Measurements from ENCODE around the gene LAS1L. TPM values are rescaled to one million over a fixed set of nuclear protein-coding genes. Genes with fewer than 3 reads are reported as not detected.

The LAS1L gene
- total RNA-seq, 3 donors from 2014 or later: 17.2 to 31.1 (median 23.6) TPM

- no peak for TF ChIP-seq CTCF (IDR thresholded peaks at IDR 0.05)
- no peak for ATAC-seq
- intact Hi-C loops (cut with DNase I, micrococcal nuclease): loop anchor here in 1 of 2 donors (10.0 kb wide), 1 partner anchor 65 kb away; no protein-coding TSS in a partner anchor
- H3K36me3 ChIP-seq (ENCODE audit: low read depth): no peaks in the 10 kb centered on the region
- H3K4me1 ChIP-seq (ENCODE audit: low read depth): no peaks in the 10 kb centered on the region
- no peaks in the 10 kb centered on the region for H3K9me3 ChIP-seq
- no peak overlapping the region for H3K4me3 ChIP-seq
- no peak for DNase-seq
Measured at GRCh38 chrX:65509400-65509799, 25.2 kb downstream of the LAS1L start.

GRCh38 chrX:65508851-65509250, 25.7 kb downstream of the LAS1L start:
- no peaks in the 10 kb centered on the region for H3K4me1 ChIP-seq (ENCODE audit: low read depth)
- intact Hi-C loops (cut with DNase I, micrococcal nuclease): loop anchor here in 1 of 2 donors (10.0 kb wide), 1 partner anchor 64 kb away; no protein-coding TSS in a partner anchor
- DNase-seq (no peak), ATAC-seq (no peak)
- TF ChIP-seq CTCF (IDR thresholded peaks at IDR 0.05): no peak
- H3K9me3 ChIP-seq: no peaks in the 10 kb centered on the region
- no peaks in the 10 kb centered on the region for H3K36me3 ChIP-seq (ENCODE audit: low read depth)
- no peak overlapping the region for H3K4me3 ChIP-seq

- Histone ChIP-seq H3K4me1 (ENCODE audit: low read depth) (no peaks in the 10 kb centered on the region), H3K4me3 (no peak overlapping the region), H3K36me3 (ENCODE audit: low read depth) (no peaks in the 10 kb centered on the region), H3K9me3 (no peaks in the 10 kb centered on the region)
- ATAC-seq (no peak), DNase-seq (no peak)
- TF ChIP-seq CTCF (IDR thresholded peaks at IDR 0.05): no peak
- intact Hi-C loops (cut with DNase I, micrococcal nuclease): loop anchor here in 1 of 2 donors (10.0 kb wide), 1 partner anchor 58 kb away; no protein-coding TSS in a partner anchor
Measured at GRCh38 chrX:65502618-65503017, 32.0 kb downstream of the LAS1L start.

GRCh38 chrX:65493431-65493830, 41.2 kb downstream of the LAS1L start:
- H3K4me1 ChIP-seq (ENCODE audit: low read depth): no peaks in the 10 kb centered on the region
- no peak for TF ChIP-seq CTCF (IDR thresholded peaks at IDR 0.05)
- no peak overlapping the region for H3K4me3 ChIP-seq
- DNase-seq: no peak
- intact Hi-C loops (cut with DNase I, micrococcal nuclease): no loop called here
- H3K9me3 ChIP-seq: no peaks in the 10 kb centered on the region
- no peak for ATAC-seq
- no peaks in the 10 kb centered on the region for H3K36me3 ChIP-seq (ENCODE audit: low read depth)

GRCh38 chrX:65491620-65492019, 43.0 kb downstream of the LAS1L start:
- H3K4me1 ChIP-seq (ENCODE audit: low read depth): no peaks in the 10 kb centered on the region
- TF ChIP-seq CTCF (IDR thresholded peaks at IDR 0.05): no peak
- H3K36me3 ChIP-seq (ENCODE audit: low read depth): no peaks in the 10 kb centered on the region
- no peaks in the 10 kb centered on the region for H3K9me3 ChIP-seq
- ATAC-seq (no peak), DNase-seq (no peak)
- intact Hi-C loops (cut with DNase I, micrococcal nuclease): no loop called here
- H3K4me3 ChIP-seq: no peak overlapping the region

GRCh38 chrX:65488495-65488894, 46.1 kb downstream of the LAS1L start:
- intact Hi-C loops (cut with DNase I, micrococcal nuclease): no loop called here
- TF ChIP-seq CTCF (IDR thresholded peaks at IDR 0.05): no peak
- DNase-seq (no peak), ATAC-seq (no peak)
- Histone ChIP-seq H3K36me3 (ENCODE audit: low read depth) (no peaks in the 10 kb centered on the region), H3K4me1 (ENCODE audit: low read depth) (no peaks in the 10 kb centered on the region), H3K4me3 (no peak overlapping the region), H3K9me3 (no peaks in the 10 kb centered on the region)
